MG63 (cell line): ENCODE data around the gene KLHL29. TPM values are rescaled to one million over a fixed set of nuclear protein-coding genes. Genes with fewer than 3 reads are reported as not detected.

Experiments used
- DNase-seq: peaks from one replicate; pipeline ENCODE4 v3.0.0-alpha.2; 2020
- H3K27me3 ChIP-seq: fragments of 250-450 bp; sonication (Bioruptor Pico); 2 replicates; pipeline ENCODE4 v1.5.1; 2020; ENCODE audit warnings: mild to moderate bottlenecking, moderate library complexity
- H3K36me3 ChIP-seq: fragments of 250-450 bp; sonication (Bioruptor Pico); 2 replicates; pipeline ENCODE4 v1.5.1; 2020; ENCODE audit warnings: mild to moderate bottlenecking, moderate library complexity
- H3K4me3 ChIP-seq: fragments of 250-450 bp; sonication (Bioruptor Pico); 2 replicates; pipeline ENCODE4 v1.5.1; 2020; ENCODE audit warnings: mild to moderate bottlenecking, moderate library complexity
- H3K9me3 ChIP-seq: fragments of 250-450 bp; sonication (Bioruptor Pico); 2 replicates; pipeline ENCODE4 v1.5.1; 2020; ENCODE audit warnings: mild to moderate bottlenecking, moderate library complexity
- total RNA-seq: library from RNA; depleted of rRNA; stranded (reverse); fragments of >200 nt; shearing (Covaris generic); gene quantifications from 2 replicates; pipeline ENCODE4 v1.2.3, GENCODE V29; 2014; ENCODE audit warnings: low replicate concordance

The KLHL29 gene
- total RNA-seq, 1 experiment from 2014 or later = 1.5 TPM

DNA sequence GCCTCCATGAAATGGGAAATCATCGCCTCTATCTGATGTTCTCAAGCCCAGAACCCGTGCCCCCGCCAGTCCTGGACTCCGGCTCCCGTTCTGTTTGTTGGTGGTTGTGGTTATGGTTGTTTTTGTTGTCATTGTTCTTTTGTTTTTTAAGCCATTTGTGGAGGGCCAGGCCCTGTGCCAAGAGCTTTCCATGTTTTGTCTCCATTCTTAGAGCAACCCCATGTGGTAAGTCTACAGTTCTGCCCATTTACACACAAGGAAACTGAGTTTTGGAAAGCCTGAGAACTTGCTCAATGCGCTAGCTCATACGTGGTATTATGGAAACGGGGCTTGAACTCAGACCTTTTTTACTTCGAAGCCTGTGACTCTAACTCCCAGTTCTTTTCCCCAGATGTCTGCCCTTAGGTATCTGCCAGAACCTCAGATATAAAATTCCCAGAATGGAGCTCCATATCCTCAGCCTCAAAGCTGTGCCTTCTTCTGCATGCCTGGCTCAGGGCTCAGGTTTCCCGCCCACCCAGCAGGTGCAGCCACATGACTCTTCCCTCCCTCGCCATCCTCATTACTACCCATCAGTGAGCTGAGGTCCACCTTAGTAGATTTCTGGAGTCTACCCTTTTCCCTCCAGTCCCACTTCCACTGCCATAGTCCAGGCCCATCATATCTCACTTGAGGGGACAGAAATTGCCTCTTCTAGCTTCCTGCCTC lies 194.1 kb downstream of the KLHL29 start:
- DNase-seq = no peak
- H3K4me3 ChIP-seq = no peak overlapping the region
- H3K36me3 ChIP-seq = no peaks in the 10 kb centered on the region
- no peaks in the 10 kb centered on the region for H3K9me3 ChIP-seq
- no peaks in the 10 kb centered on the region for H3K27me3 ChIP-seq

DNA sequence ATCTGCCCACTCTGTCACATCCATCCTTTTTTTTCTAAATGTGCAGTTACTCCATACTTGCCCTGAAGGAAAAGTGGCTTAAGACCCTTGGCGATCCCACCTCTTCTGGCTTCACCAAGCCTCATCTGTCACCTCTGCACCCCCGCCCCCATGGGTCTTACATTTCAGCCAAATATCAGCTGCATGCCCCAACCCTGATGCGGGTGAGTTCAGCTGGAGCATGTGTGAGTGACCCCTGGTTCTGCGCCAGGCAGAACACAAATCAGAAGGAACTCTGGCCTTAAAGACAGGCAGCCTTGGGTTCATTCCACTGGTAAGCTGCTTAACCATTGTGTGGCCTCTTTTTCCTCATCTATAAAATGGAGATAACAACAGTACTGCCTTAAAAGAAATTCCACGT lies 194.7 kb downstream of the KLHL29 start:
- Histone ChIP-seq H3K4me3 (no peak overlapping the region), H3K9me3 (no peaks in the 10 kb centered on the region), H3K27me3 (no peaks in the 10 kb centered on the region), H3K36me3 (no peaks in the 10 kb centered on the region)
- DNase-seq = no peak

DNA sequence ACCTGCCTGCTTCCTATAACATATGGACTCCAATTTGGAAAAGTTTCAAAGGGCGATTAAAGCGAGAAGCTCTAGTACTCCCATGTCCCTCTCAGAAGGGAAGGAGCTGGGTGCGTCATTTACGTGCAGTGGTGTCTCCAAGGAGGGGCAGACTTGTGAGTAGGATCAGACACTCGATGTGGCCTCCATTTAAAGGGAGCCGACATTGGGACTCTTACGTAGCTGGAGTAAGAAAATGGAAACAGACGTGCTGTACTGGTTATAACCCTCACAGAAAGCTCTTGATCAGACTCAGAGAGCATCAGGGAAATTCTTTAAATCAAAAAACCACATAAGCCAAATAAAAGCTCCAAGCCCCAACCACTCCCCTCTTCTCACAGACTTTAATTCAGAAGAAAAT lies 198.5 kb downstream of the KLHL29 start:
- no peak for DNase-seq
- no peaks in the 10 kb centered on the region for H3K27me3 ChIP-seq
- H3K36me3 ChIP-seq = no peaks in the 10 kb centered on the region
- H3K4me3 ChIP-seq = no peak overlapping the region
- H3K9me3 ChIP-seq = no peaks in the 10 kb centered on the region

DNA sequence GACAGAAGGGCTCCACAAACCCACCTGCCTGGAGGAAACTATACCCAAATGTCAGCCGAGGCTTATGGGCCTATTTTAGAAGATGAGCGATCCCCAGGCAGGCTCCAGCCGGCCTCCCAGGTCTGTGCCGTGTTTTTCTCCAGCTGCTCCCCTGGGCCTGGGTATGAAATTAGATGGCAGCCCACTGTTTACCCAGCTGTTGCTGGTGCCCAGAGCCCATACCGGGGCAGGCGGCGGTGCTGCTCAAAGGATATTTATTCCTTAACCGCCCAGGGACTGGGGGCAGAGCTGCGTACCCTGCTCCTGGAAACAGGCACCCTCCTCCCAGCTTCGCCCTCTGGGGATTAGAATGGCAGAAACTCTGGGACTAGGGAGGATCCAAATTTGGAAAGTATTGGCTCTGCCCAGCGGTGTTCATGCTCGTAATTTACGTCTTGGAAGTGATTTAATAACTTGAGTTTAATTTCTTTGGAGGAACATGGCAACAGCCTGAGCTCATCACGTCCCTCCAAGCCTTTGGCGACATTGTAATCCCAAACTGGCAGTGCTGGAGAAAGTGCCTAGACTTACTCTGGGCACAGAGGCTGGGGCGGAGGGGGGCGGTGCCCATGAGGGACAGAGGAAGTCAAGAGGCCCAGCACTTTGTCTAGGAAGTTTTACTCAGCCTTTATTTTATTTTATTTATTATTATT lies 199.2 kb downstream of the KLHL29 start:
- Histone ChIP-seq H3K36me3 (no peaks in the 10 kb centered on the region), H3K4me3 (no peak overlapping the region), H3K9me3 (no peaks in the 10 kb centered on the region), H3K27me3 (no peaks in the 10 kb centered on the region)
- DNase-seq = no peak

DNA sequence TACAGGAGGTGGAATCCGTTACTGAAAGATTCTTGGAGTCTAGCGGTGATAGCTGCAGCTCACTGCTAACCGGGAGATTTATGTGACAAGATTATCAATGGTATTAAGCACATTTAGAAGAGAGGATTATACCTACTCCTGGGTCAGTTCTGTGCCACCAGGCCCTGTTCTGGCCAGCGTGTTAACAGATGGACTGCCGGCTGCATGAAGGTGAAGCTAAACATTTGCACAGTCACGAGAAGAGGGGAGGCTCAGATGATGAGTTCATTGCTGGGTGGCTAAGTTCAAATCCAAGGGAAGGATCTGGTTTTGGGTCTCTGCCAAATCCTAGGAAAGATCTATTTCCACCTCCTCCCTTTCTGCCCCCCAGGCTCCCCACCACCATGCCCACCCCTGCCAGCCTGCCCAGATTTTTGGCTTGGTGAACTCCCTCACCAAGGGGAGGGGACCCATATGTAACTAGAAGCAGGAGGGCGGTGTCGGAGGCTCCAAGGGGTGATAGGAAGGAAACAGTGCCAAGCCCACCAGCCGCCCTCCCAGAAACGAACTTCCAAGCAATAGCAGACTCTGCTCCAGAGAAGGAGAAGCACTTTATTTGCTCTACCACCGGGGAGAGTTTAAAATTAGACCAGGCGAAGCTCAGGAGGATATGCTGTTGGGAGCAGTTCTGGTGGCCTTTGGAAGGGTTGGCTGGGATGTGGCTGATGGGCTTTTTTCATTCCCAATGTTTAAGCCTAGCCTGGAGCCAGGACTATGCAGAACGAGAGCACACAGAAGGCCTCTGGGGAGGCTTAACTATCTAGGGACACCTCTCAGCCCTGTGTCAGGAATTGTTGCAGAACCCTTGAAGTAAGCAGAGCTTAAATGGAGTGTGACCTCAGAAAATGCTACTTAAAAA lies 200.5 kb downstream of the KLHL29 start:
- Histone ChIP-seq H3K36me3 (no peaks in the 10 kb centered on the region), H3K4me3 (no peak overlapping the region), H3K9me3 (no peaks in the 10 kb centered on the region), H3K27me3 (no peaks in the 10 kb centered on the region)
- DNase-seq = no peak

DNA sequence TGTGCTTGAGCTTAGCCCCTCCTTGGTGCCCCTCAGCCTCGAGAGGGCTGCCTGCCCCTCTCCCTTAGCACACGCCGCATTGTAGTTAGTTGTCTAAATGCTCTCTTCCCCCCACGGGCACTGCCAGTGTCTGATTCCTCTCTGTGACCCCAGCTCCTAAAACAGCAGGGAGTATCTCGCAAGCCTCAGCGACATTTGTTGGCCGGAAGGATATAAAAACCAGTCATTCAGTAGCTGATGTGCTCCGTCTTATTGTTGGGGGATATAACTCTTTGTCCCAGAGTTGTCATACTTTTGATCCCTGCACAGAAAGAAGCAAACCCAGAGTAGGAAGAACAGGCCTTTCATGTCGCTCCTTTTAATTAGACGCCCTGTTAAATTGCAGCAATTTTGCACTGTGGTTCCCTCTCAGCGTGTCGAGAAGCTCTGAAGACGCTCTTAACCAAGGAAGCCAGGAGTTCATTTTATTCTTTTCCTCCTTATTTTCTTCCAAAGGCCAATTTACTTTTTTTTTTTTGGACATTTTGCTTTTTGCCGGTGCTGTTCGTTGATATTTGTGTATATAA lies 201.8 kb downstream of the KLHL29 start:
- no peak overlapping the region for H3K4me3 ChIP-seq

DNA sequence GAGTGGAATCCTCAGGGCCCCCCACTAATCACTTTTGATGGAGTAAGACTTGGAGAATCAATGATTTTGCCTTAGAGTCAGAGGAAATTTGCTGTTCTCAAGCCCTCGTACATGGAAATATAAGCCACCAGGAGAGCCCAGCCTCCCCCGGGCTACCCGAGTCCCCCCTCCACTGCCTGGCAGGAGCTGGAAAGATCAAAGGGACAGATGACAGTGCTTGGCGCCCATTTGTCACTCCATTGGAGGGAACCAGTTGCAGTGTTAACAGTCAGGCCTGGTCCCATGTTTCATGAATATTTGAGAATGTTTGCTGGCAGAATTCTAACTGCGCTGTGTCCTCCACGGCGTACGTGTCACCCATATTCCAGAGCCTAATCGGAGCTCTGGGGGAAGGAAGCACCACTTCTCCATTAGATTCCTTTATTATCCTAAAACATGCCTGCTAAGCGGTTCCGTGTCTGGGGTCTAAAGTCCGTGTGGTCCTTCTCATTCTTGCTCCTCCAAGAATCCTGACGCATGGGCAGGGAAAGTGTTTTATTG lies 202.4 kb downstream of the KLHL29 start:
- DNase-seq = no peak
- Histone ChIP-seq H3K36me3 (no peaks in the 10 kb centered on the region), H3K9me3 (no peaks in the 10 kb centered on the region), H3K27me3 (no peaks in the 10 kb centered on the region), H3K4me3 (no peak overlapping the region)

More for the DNA sequence above, 201.8 kb downstream of the KLHL29 start:
- Histone ChIP-seq H3K36me3 (no peaks in the 10 kb centered on the region), H3K27me3 (no peaks in the 10 kb centered on the region), H3K9me3 (no peaks in the 10 kb centered on the region)
- DNase-seq = no peak

DNA sequence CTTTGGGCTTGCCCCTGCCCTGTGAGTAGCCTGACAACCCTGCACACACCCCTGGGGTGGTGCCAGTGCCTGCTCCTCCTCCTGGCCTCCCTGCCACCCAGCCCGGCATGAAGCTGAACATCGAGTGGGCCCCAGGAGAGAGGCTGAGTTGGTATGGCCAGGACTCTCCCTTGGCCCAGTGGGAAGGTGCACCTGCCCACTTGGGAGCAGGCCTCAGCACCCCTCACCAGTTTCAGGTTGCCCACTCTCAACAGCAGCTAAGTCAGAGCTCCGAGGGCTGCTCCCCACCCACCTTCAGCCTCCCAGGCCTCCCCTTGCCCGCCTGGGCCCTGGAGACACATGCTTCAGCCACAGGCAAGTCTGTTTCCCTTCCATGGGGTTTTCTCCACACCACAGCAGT lies 203.1 kb downstream of the KLHL29 start:
- Histone ChIP-seq H3K36me3 (no peaks in the 10 kb centered on the region), H3K4me3 (no peak overlapping the region), H3K9me3 (no peaks in the 10 kb centered on the region), H3K27me3 (no peaks in the 10 kb centered on the region)
- DNase-seq = no peak

DNA sequence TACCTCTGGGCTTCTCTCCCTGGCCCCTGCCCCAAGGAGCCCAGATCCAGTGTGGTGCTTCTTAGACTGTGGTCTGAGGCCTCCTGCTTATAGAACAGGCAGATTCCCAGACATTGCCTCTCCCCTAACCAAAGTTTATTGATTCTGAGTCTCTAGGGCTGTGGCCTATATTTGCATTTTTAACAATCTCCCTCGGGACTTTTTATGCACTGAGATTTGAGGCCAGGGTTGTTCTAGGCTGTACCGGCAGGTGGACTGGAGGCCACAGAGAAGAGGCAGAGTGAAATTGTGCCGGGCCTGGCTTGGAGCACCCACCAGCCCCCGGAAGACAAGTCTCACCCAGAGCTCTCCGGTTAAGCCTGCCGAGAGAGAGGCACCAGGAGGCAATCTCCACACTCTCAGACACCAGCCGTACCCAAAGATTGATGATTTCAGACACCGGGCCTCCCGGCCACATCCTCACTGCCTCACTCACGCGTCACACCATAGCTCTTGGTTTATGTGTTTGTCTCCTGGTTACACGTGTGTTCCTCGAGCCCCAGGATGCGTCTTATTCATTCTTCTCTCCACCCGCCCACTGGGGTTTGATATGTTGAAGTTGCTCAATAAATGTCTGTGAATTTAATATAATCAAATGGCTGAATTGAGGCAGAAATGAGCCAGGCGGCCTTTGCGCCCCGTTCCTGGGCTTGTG lies 203.7 kb downstream of the KLHL29 start:
- Histone ChIP-seq H3K36me3 (no peaks in the 10 kb centered on the region), H3K9me3 (no peaks in the 10 kb centered on the region), H3K4me3 (no peak overlapping the region), H3K27me3 (no peaks in the 10 kb centered on the region)
- no peak for DNase-seq

DNA sequence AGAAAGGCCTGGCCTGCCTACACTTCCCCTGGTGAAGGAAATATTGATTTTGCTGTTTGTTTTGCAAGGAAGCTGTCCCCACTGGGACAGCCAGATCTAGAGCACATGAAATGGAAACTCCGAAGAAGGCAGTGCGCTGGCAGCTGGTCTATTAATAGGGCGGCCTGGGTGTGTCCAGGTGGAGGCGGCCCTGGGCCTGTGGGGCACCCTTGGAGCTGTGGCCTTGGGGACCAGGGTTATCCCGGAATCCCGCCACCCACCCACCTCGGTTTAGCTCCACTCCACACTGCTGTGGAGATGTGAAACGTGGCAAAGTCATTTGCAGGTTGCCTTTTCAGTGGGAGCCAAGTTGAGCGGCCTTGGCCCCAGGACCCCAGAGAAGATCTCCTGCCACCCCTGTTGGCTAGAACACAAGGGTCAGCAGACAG lies 204.3 kb downstream of the KLHL29 start:
- Histone ChIP-seq H3K4me3 (no peak overlapping the region), H3K27me3 (no peaks in the 10 kb centered on the region), H3K9me3 (no peaks in the 10 kb centered on the region), H3K36me3 (no peaks in the 10 kb centered on the region)
- no peak for DNase-seq

DNA sequence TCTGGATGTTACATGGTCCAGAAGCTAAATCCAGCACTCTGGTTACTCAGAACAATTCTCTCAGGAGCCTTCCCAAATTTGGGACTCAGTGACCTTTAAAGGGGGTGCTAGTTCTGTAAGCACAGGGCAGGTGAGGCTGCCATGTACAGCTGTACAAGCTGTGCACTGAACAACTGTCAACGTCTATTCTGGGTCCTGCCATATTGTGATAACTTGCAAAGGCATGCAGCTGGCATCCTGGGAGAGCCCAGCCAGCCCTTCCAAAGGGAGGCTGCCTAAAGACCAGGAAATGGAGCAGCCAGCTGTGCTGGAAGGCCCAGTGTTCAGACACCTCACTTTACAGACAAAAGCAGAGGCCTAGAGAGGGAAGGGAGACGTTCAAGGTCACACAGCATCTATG lies 204.8 kb downstream of the KLHL29 start:
- no peak for DNase-seq
- H3K9me3 ChIP-seq = no peaks in the 10 kb centered on the region

DNA sequence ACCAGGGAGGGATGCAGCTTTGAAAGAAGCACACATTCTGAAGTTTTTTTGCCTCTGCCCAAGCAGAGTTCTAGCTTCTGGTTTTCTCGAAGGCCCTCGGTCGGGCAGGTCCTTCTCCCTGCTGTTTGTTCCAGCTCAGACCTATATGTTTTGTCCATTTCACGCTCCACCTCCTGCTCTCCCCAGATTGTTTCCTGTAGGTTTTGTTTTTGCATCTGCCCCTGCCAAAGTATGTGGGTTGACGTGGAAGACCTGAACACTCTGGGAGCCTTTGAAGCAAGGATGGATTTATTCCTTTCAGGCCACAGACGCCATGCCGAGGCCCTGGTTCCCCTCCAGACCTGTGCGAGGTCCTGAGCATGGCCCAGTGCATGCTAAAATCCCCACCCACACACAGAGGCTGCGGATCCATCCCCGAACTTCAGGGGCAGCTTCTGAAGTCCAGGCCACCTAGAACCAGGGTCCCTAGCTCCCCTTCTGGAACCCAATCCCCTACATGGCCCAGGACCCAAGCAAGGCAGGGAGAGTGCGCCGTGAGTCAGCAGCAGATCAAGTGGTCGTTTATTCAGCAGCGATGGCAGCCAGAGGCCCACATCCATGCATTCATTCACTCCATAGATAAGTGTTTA lies 205.4 kb downstream of the KLHL29 start:
- no peak for DNase-seq
- H3K27me3 ChIP-seq = no peaks in the 10 kb centered on the region
- H3K4me3 ChIP-seq = no peak overlapping the region
- H3K9me3 ChIP-seq = no peaks in the 10 kb centered on the region
- no peaks in the 10 kb centered on the region for H3K36me3 ChIP-seq

More for the DNA sequence above, 204.8 kb downstream of the KLHL29 start:
- no peaks in the 10 kb centered on the region for H3K27me3 ChIP-seq
- H3K36me3 ChIP-seq = no peaks in the 10 kb centered on the region
- H3K4me3 ChIP-seq = no peak overlapping the region

DNA sequence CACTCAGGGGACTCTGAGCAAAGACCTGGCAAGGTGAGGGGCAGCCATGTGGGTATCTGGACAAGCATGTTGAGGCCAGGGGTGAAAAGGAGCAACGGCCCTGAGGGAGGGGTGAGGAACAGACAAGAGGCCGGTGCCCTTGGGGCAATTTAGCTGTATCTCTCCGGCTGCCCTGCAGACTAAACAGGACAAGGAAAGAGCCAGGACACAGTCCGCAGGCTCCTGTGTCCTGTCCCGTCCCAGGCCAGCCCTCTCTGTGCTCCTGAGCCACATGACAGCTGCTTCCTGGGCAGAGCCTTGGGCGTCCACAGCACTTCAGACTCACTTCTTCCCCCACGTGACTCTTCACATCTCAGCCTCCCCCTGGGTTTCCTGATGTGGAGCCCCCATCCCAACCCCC lies 206.1 kb downstream of the KLHL29 start:
- H3K4me3 ChIP-seq = no peak overlapping the region
- H3K9me3 ChIP-seq = no peaks in the 10 kb centered on the region
- H3K27me3 ChIP-seq = no peaks in the 10 kb centered on the region
- DNase-seq = no peak
- no peaks in the 10 kb centered on the region for H3K36me3 ChIP-seq

DNA sequence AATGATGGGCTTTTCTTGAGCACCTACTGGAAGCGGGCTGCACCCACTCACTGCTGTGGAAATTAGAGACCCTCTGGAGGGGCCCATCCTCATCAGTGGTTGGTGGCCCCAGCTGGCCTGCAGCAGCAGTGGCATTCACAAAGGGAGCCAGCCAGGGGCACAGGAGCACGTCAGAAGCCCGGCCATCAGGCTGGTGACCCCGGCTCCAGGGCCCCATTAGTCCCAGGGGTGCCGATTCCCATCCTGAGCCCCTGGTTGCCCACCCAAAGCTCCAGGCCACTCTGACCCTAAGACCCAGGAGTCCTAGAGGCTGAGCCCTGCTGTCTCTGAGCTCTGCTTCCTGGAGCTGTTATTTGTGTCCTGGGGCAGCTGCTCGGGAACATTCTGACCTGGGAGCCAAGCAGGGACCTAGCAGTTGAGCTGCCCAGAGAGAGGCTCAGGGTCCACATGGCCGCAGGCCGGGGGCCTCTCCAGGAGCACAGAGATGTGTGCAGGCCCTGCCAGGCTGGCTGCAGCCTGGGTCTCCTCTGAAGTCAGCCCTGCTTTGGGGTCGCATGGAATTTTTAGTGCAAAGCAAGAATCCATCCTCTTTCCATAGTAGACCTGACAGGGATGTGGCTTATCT lies 207.2 kb downstream of the KLHL29 start:
- no peaks in the 10 kb centered on the region for H3K36me3 ChIP-seq
- no peaks in the 10 kb centered on the region for H3K9me3 ChIP-seq
- H3K27me3 ChIP-seq = no peaks in the 10 kb centered on the region
- DNase-seq = no peak
- H3K4me3 ChIP-seq = no peak overlapping the region

DNA sequence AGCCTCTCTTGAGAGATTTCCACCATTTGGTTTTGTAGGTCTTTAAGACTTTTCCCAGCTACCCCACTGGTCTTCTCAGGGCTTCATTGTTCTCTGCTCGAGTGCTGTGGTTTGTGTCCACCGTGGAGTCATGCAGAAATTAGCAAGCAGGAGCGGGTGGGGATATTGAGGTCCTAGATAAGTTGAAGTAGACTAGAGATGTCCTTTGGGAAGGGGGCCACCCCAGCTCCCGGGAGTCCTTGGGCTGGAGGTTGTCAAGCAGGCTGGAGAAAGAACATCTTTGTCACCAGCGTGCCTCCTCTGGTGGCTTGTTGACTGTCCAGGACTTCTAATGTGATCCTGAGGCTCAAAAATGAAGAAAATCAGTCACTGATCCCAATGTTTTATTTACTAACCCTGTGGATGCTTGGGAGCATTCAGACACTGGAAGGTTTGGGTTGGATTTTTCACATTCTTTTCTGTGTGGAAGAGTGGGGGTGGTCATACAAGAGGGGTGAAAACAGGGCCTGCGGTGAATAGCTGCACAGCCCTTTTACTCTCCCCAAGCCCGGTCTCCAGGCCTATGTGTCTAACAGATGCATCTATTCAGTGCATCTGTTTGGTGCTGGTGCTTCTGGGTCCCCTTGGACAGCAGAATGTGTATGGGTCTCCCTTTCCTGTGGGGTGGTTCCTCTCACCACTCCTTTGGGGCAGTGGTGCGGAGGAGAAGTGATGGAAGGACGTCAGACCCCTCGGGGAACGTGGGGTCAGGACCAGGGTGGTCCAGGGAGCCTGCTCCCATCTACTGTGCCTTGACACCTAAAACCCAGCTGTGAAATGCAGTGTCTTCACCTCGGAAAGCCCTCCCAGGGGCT lies 208.1 kb downstream of the KLHL29 start:
- no peak for DNase-seq
- Histone ChIP-seq H3K27me3 (no peaks in the 10 kb centered on the region), H3K36me3 (no peaks in the 10 kb centered on the region), H3K9me3 (no peaks in the 10 kb centered on the region), H3K4me3 (no peak overlapping the region)
